Caco-2 (cell line): ENCODE measurements around the gene NPIPB6. TPM values are rescaled to one million over a fixed set of nuclear protein-coding genes. Genes with fewer than 3 reads are reported as not detected.

ENCODE experiments used
- BruUV-seq: library from RNA; stranded (reverse); fragments of 400-500 nt; replicated peaks from 2 replicates; lab custom pipeline; 2021; lab: Mats Ljungman, UMichigan
- CTCF ChIA-PET: fragments of 300-600 bp; sonication (Branson Sonifier 250); formaldehyde crosslinking; loops from one replicate; lab custom pipeline; 2022; ENCODE audit warnings: antibody characterized with exemption; lab: Charles Lee
- POLR2A ChIA-PET: fragments of 300-600 bp; sonication (Branson Sonifier 250); formaldehyde crosslinking; loops from one replicate; lab custom pipeline; 2022; ENCODE audit warnings: antibody characterized with exemption; lab: Charles Lee
- DNase-seq, 2 experiments: peaks; one replicate each; pipeline versions ENCODE4 v3.0.0 to v3.0.0-alpha.2; 2020 to 2022
- H3K27me3 ChIP-seq: replicated peaks from 2 replicates; pipeline ENCODE4 v1.6.0; 2011; ENCODE audit warnings: low read length; ENCODE audit not compliant: control insufficient read depth, insufficient read depth
- H3K36me3 ChIP-seq: 2 replicates; pipeline ENCODE4 v1.5.1; 2011; ENCODE audit warnings: low read length; ENCODE audit not compliant: control insufficient read depth, insufficient read depth
- H3K4me1 ChIP-seq: fragments of 250-450 bp; sonication (Bioruptor Pico); 2 replicates; pipeline ENCODE4 v1.5.1; 2020; ENCODE audit warnings: mild to moderate bottlenecking
- H3K4me3 ChIP-seq: 2 replicates; pipeline ENCODE4 v1.5.1; 2011; ENCODE audit warnings: low read depth, mild to moderate bottlenecking, control low read depth, low read length
- H3K9me3 ChIP-seq: fragments of 250-450 bp; sonication (Bioruptor Pico); 2 replicates; pipeline ENCODE4 v1.5.1; 2020; ENCODE audit warnings: mild to moderate bottlenecking, moderate library complexity
- H3K27ac Mint-ChIP-seq: one replicate; pipeline ENCODE4 v1.8.0; 2022; ENCODE audit warnings: mixed read lengths; ENCODE audit not compliant: unreplicated experiment
- H3K27me3 Mint-ChIP-seq: one replicate; pipeline ENCODE4 v1.8.0; 2022; ENCODE audit warnings: mixed read lengths; ENCODE audit not compliant: insufficient read depth, unreplicated experiment
- H3K36me3 Mint-ChIP-seq: one replicate; pipeline ENCODE4 v1.8.0; 2022; ENCODE audit warnings: mild to moderate bottlenecking, mixed read lengths; ENCODE audit not compliant: insufficient read depth, unreplicated experiment
- H3K4me1 Mint-ChIP-seq: one replicate; pipeline ENCODE4 v1.8.0; 2022; ENCODE audit warnings: low read depth, mixed read lengths; ENCODE audit not compliant: unreplicated experiment
- H3K4me3 Mint-ChIP-seq: one replicate; pipeline ENCODE4 v1.8.0; 2022; ENCODE audit warnings: mild to moderate bottlenecking, moderate library complexity, mixed read lengths; ENCODE audit not compliant: unreplicated experiment
- H3K9me3 Mint-ChIP-seq: one replicate; pipeline ENCODE4 v1.8.0; 2022; ENCODE audit warnings: mixed read lengths; ENCODE audit not compliant: unreplicated experiment
- intact Hi-C: fragments of 100-400 bp; cut with micrococcal nuclease; formaldehyde crosslinking; loops from one replicate; pipeline ENCODE4 v1.10.0; 2022; ENCODE audit not compliant: unreplicated experiment
- total RNA-seq: library from RNA; stranded (reverse); gene quantifications from 2 replicates; pipeline ENCODE4 v1.2.3, GENCODE V29; 2022
- TF ChIP-seq, protein P1 (sequence below), 2 experiments: fragments of 200-600 bp in 1 of 2; IDR thresholded peaks; 1 replicate in 1 of 2; 2 replicates in 1 of 2; pipeline versions ENCODE4 v1.5.1 to v1.8.0; 2011 to 2022; ENCODE audit warnings: antibody characterized with exemption in 1 of 2, control low read depth in 1 of 2, inconsistent platforms in 1 of 2, low read depth in 1 of 2, low read length in 1 of 2, mild to moderate bottlenecking in 1 of 2, moderate library complexity in 1 of 2; ENCODE audit not compliant: insufficient read depth in 1 of 2, severe bottlenecking in 1 of 2, unreplicated experiment in 1 of 2

The NPIPB6 gene
- total RNA-seq, 1 experiment from 2014 or later = 1.4 TPM

DNA sequence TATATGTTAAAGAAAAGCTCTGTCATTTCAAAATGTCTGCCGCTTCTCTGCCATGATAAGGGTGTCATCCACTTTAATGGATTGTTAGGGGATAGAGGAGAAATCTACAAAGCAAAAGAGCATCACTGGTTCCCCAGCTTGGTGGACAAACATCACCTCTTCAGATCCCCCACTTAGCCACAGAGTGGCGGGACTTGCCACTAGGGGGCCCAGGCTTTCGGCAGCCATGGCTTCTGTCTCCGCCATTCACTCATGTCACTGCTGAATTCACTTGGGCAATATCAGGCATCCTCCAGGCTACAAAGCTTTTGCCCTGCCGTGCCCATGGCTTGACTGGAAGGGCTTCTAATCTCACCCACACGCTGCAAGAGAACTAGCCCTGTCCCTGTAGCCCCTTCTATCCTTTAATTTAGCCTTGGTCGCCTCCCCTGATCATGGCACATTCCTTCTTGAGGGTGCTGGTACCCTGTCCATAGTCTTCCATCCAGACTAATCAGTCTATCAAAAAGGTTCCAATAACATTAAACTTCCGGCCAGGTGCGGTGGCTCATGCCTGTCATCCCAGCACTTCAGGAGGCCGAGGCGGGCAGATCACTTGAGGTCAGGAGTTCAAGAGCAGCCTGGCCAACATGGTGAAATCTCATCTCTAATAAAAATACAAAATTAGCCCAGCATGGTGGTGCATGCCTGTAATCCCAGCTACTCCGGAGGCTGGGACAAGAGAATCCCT, 36.3 kb downstream of the NPIPB6 start:
- CTCF ChIA-PET = interaction anchor here (0.7 kb wide), 1 partner anchor 250 kb away, joined by 3 read pairs; no protein-coding TSS in a partner anchor
- Histone ChIP-seq H3K27me3 (no peaks in the 10 kb centered on the region), H3K36me3 (no peaks in the 10 kb centered on the region), H3K4me1 (0 out of 2 replicates have a peak, but pooled peaks cover 4% of the 10 kb centered on the region), H3K9me3 (no peaks in the 10 kb centered on the region), H3K4me3 (no peak overlapping the region)
- Mint-ChIP-seq H3K4me3 (no peak overlapping the region), H3K4me1 (peaks cover 13% of the 10 kb centered on the region), H3K36me3 (no peaks in the 10 kb centered on the region), H3K9me3 (no peaks in the 10 kb centered on the region), H3K27ac (no peak overlapping the region), H3K27me3 (no peaks in the 10 kb centered on the region)
- POLR2A ChIA-PET = no interaction called here
- TF ChIP-seq, protein P1, sequence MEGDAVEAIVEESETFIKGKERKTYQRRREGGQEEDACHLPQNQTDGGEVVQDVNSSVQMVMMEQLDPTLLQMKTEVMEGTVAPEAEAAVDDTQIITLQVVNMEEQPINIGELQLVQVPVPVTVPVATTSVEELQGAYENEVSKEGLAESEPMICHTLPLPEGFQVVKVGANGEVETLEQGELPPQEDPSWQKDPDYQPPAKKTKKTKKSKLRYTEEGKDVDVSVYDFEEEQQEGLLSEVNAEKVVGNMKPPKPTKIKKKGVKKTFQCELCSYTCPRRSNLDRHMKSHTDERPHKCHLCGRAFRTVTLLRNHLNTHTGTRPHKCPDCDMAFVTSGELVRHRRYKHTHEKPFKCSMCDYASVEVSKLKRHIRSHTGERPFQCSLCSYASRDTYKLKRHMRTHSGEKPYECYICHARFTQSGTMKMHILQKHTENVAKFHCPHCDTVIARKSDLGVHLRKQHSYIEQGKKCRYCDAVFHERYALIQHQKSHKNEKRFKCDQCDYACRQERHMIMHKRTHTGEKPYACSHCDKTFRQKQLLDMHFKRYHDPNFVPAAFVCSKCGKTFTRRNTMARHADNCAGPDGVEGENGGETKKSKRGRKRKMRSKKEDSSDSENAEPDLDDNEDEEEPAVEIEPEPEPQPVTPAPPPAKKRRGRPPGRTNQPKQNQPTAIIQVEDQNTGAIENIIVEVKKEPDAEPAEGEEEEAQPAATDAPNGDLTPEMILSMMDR (IDR thresholded peaks at IDR 0.05; ENCODE audit: insufficient read depth in 1 of 2, low read depth in 1 of 2, low read length in 1 of 2, severe bottlenecking in 1 of 2, unreplicated experiment in 1 of 2) = peak; percentile 66 to 82
- intact Hi-C loops = no loop called here
- BruUV-seq = no TSS peak
- DNase-seq = peak; percentile 63 to 75

DNA sequence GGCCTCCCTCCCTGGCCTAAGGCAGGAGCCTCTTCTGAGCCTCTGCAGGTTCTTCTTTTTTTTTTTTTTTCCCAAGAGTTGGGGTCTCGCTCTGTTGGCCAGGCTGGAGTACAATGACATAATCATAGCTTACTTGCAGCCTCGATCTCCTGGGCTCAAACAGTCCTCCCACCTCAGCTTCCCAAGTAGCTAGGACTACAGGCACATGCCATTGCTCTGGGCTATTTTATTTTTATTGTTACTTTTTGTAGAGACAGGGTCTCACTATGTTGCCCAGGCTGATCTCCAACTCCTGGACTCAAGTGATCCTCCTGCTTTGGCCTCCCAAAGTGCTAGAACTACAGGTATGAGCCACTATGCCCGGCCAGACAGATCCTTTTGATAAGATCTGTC, 38.4 kb downstream of the NPIPB6 start:
- peak in 1 of 2 experiments; percentile 10 for DNase-seq
- intact Hi-C loops = no loop called here
- Histone ChIP-seq H3K36me3 (no peaks in the 10 kb centered on the region), H3K27me3 (no peaks in the 10 kb centered on the region), H3K9me3 (no peaks in the 10 kb centered on the region), H3K4me1 (0 out of 2 replicates have a peak, but pooled peaks cover 4% of the 10 kb centered on the region), H3K4me3 (no peak overlapping the region)
- TF ChIP-seq, protein P1 (IDR thresholded peaks at IDR 0.05; ENCODE audit: insufficient read depth in 1 of 2, low read depth in 1 of 2, low read length in 1 of 2, severe bottlenecking in 1 of 2, unreplicated experiment in 1 of 2) = no peak
- no TSS peak for BruUV-seq
- ChIA-PET POLR2A (interaction anchor here (0.7 kb wide), 1 partner anchor 220 kb away, joined by 5 read pairs; no protein-coding TSS in a partner anchor), CTCF (no interaction called here)
- Mint-ChIP-seq H3K27me3 (no peaks in the 10 kb centered on the region), H3K4me1 (peaks cover 13% of the 10 kb centered on the region), H3K9me3 (no peaks in the 10 kb centered on the region), H3K36me3 (no peaks in the 10 kb centered on the region), H3K4me3 (no peak overlapping the region), H3K27ac (no peak overlapping the region)

DNA sequence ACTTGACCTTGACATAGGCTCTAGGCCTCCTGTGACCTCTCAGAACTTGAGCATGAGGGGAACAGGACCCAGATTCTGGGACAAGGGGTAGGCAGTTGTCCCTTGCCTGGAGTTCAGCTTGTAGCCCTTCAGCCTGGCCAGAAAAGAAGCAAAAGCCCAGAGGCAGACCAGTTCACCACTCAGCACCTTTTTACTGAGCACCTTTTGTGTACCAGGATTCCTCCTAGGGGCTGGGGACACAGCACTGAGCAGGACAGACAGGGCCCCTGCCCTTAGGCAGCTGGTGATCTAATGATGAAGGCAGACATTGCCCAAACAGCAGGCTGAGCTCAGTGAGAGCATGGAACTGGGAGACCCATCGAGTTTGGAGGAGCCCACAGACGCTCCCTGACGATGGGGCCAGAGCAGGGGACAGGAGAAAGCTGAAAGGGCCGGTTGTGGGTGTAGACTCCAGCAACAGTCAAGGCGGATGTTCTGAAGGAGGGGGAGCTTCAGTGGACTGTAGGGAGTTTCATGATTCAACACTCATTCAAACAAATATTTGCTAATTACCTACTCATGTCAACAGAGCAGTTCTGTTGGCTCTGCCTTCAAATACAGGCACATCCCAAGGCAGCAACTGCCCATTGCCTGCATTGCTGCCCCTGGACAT, 38.9 kb downstream of the NPIPB6 start:
- POLR2A ChIA-PET = interaction anchor here (0.7 kb wide), 1 partner anchor 220 kb away, joined by 5 read pairs; no protein-coding TSS in a partner anchor
- no peaks in the 10 kb centered on the region for H3K27me3 Mint-ChIP-seq
- Histone ChIP-seq H3K4me3 (no peak overlapping the region), H3K36me3 (no peaks in the 10 kb centered on the region), H3K4me1 (0 out of 2 replicates have a peak, but pooled peaks cover 4% of the 10 kb centered on the region), H3K9me3 (no peaks in the 10 kb centered on the region), H3K27me3 (no peaks in the 10 kb centered on the region)
- intact Hi-C loops = no loop called here
- no peaks in the 10 kb centered on the region for H3K36me3 Mint-ChIP-seq
- no peaks in the 10 kb centered on the region for H3K9me3 Mint-ChIP-seq
- H3K27ac Mint-ChIP-seq = peak overlapping the region; percentile 70
- no TSS peak for BruUV-seq
- peaks cover 13% of the 10 kb centered on the region for H3K4me1 Mint-ChIP-seq
- DNase-seq = peak in 1 of 2 experiments; percentile 31
- CTCF ChIA-PET = no interaction called here
- no peak overlapping the region for H3K4me3 Mint-ChIP-seq
- TF ChIP-seq, protein P1 (IDR thresholded peaks at IDR 0.05; ENCODE audit: insufficient read depth in 1 of 2, low read depth in 1 of 2, low read length in 1 of 2, severe bottlenecking in 1 of 2, unreplicated experiment in 1 of 2) = no peak
